Kidney (tissue), 14 donors: ENCODE data around the gene TEX53. TPM values are rescaled to one million over a fixed set of nuclear protein-coding genes. Genes with fewer than 3 reads are reported as not detected.

ENCODE experiments used
- DNase-seq, 5 donors: peaks; one replicate each; pipeline ENCODE4 v3.0.0-alpha.2; 2013 to 2020
- FAIRE-seq: peaks from 2 replicates; lab custom pipeline; 2012; peaks lifted over from hg19 to GRCh38; lab: Jason Lieb, UNC
- H3K27ac ChIP-seq, 2 donors: one replicate each; pipeline ENCODE4 v1.7.0; 2013; ENCODE audit warnings: low read depth in 2 of 2, low read length in 2 of 2, inconsistent platforms in 1 of 2
- H3K27me3 ChIP-seq: one replicate; pipeline ENCODE4 v1.7.1; 2013; ENCODE audit warnings: low read length, inconsistent platforms; ENCODE audit not compliant: control insufficient read depth, insufficient read depth
- H3K36me3 ChIP-seq, 3 donors: one replicate each; pipeline versions ENCODE4 v1.7.0 to v1.7.1; 2013; ENCODE audit warnings: low read length in 3 of 3, control low read depth in 1 of 3, inconsistent platforms in 1 of 3; ENCODE audit not compliant: insufficient read depth in 3 of 3, control insufficient read depth in 2 of 3
- H3K4me1 ChIP-seq, 3 donors: one replicate each; pipeline versions ENCODE4 v1.7.0 to v1.7.1; 2013; ENCODE audit warnings: low read length in 3 of 3, inconsistent platforms in 1 of 3, low read depth in 1 of 3; ENCODE audit not compliant: control insufficient read depth in 2 of 3, insufficient read depth in 2 of 3
- H3K4me3 ChIP-seq, 3 donors: one replicate each; pipeline versions ENCODE4 v1.7.0 to v1.8.1; 2013; ENCODE audit warnings: low read length in 3 of 3, control low read depth in 1 of 3, inconsistent platforms in 1 of 3
- H3K9ac ChIP-seq, 3 donors: one replicate each; pipeline versions ENCODE4 v1.7.0 to v1.7.1; 2013; ENCODE audit warnings: low read length in 3 of 3, control low read depth in 1 of 3, inconsistent platforms in 1 of 3
- H3K9me3 ChIP-seq, 3 donors: one replicate each; pipeline versions ENCODE4 v1.7.0 to v1.7.1; 2013; ENCODE audit warnings: low read length in 3 of 3, control low read depth in 1 of 3, inconsistent platforms in 1 of 3; ENCODE audit not compliant: control insufficient read depth in 2 of 3, insufficient read depth in 1 of 3
- intact Hi-C: fragments of 100-400 bp; cut with DNase I; formaldehyde crosslinking; loops from one replicate; pipeline ENCODE4 v1.11.1; 2022
- polyA plus RNA-seq: library from polyadenylated mRNA; stranded (reverse); fragments of 350-450 nt; fragmentation: Illumina TruSeq; extraction: RNeasy Lipid Tissue Mini Kit (QIAGEN cat#74804); gene quantifications from one replicate; pipeline ENCODE4 v1.2.3, GENCODE V29; 2014; ENCODE audit warnings: low read depth, low replicate concordance; ENCODE audit not compliant: insufficient read depth
- total RNA-seq: library from RNA; stranded (reverse); fragmentation: NEBNext Ultra II Directional; extraction: Animal tissue kit (Norgen Biotek cat#: 25700); gene quantifications from one replicate; pipeline ENCODE4 v1.2.1, GENCODE V29; 2021
- TF ChIP-seq, protein P1 (sequence below): IDR thresholded peaks from 3 replicates; pipeline ENCODE4 v1.5.1; 2012; ENCODE audit warnings: mild to moderate bottlenecking, moderate library complexity, borderline replicate concordance; ENCODE audit not compliant: insufficient read depth; ENCODE audit errors: extremely low read depth
- donor health status: control.
- donor health status: control.
- donor health status: control.
- donor health status: control.
- donor health status: control.
- donor health status: DM: yes; HTN: yes; CAD: no.
- donor health status: Normal renal cell carcinoma (clear cell type).

The TEX53 gene
- total and polyA plus RNA-seq, 2 donors from 2014 or later, result not detected

DNA sequence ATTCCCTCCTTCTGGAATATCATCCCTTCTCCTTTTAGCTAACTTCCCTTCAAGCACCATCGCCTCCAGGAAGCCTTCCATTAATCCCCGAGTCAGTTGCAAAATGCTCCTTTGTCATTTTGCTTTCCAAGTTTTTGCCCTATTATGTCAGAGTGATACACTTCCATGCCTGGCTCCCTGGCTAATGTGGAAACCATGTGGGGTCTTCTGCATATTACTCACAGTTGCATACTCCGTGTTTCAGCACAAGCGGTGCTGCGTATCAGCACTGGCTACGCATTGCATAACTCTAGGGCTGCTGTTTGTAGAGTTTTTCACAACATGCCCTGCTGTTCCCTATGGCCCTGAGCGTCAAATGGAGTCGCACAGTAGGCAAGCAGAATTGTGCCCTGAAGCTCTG lies 1.9 kb downstream of the TEX53 start:
- H3K36me3 ChIP-seq, result no peaks in the 10 kb centered on the region
- no peak overlapping the region for H3K27ac ChIP-seq
- H3K4me1 ChIP-seq, result no peaks in the 10 kb centered on the region
- FAIRE-seq, result no peak
- no peaks in the 10 kb centered on the region for H3K9me3 ChIP-seq
- DNase-seq, result no peak
- H3K27me3 ChIP-seq, result no peaks in the 10 kb centered on the region
- H3K9ac ChIP-seq, result no peak overlapping the region
- intact Hi-C loops, result no loop called here
- TF ChIP-seq, protein P1, sequence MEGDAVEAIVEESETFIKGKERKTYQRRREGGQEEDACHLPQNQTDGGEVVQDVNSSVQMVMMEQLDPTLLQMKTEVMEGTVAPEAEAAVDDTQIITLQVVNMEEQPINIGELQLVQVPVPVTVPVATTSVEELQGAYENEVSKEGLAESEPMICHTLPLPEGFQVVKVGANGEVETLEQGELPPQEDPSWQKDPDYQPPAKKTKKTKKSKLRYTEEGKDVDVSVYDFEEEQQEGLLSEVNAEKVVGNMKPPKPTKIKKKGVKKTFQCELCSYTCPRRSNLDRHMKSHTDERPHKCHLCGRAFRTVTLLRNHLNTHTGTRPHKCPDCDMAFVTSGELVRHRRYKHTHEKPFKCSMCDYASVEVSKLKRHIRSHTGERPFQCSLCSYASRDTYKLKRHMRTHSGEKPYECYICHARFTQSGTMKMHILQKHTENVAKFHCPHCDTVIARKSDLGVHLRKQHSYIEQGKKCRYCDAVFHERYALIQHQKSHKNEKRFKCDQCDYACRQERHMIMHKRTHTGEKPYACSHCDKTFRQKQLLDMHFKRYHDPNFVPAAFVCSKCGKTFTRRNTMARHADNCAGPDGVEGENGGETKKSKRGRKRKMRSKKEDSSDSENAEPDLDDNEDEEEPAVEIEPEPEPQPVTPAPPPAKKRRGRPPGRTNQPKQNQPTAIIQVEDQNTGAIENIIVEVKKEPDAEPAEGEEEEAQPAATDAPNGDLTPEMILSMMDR, result no peak
- no peak overlapping the region for H3K4me3 ChIP-seq

DNA sequence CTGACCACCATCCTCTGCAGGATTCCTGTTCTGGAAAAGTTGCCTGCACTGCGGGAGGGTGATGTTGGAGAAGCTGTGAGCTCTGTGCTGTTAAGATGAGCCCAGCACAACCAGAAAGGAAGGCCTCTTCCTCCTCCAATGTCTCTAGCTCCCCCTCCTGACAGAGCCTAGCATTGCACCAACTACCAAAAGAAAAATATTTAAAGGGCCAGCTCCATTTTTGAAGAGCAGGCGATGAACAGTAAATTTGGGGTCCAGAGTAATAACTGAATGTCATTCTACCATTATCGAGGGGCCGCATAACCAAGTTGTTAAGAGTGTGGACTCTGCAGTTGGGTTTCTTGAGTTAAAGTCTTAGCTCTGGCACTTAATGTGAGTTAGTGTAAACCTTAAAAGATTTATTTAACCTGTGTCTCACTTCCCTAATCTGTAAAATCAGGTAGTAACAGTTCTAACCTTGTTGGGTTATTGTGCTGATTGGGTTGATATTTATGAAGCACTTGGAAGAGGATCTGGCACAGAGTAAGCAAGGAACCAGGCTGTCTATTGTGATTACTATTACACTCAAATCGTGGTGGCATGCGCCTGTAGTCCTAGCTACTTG lies 3.9 kb downstream of the TEX53 start:
- Histone ChIP-seq H3K27me3 (no peaks in the 10 kb centered on the region), H3K36me3 (no peaks in the 10 kb centered on the region), H3K9me3 (no peaks in the 10 kb centered on the region), H3K4me3 (no peak overlapping the region), H3K4me1 (no peaks in the 10 kb centered on the region), H3K27ac (no peak overlapping the region), H3K9ac (no peak overlapping the region)
- peak in 4 of 5 donors; percentile 79 to 88 (median 84) for DNase-seq
- TF ChIP-seq, protein P1, result peak; percentile 90
- intact Hi-C loops, result loop anchor here (5.0 kb wide), 1 partner anchor 246 kb away; no protein-coding TSS in a partner anchor
- FAIRE-seq, result no peak

DNA sequence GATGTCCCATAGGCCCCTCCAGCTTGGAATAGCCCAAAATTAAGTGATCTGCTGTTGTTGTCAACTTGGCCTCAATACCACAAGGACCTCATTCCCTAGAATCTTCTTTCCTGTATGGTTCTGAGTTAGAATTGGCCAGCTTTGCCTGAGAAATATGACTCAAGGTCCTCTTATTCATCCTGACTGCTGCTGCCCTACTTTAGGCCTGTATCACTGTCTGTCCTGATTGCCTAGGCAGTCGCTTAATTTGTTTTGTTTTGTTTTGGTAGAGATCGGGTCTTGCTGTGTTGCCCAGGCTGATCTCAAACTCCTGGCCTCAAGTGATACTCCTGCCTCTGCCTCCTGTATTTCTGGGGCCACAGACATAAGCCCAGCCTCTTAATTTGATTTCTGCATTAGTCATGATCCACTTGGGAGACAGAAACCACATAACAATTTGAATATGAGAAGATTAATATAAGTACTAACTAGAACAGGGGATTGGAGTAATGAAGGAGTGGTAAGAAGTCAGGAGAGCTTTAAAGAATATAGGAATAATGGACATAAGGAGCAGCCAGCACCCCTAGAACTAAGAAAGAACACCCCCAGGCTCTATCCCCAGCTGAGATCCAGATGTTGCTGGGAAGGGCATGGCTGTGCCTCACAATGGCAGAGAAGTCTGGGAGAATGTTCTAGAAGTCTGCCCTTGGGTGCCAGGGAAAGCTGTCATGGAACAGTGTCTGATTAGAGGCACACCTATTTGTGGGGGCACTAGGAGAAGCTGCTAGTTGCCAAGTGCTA lies 4.6 kb downstream of the TEX53 start:
- intact Hi-C loops, result loop anchor here (5.0 kb wide), 1 partner anchor 246 kb away; no protein-coding TSS in a partner anchor
- no peak overlapping the region for H3K27ac ChIP-seq
- no peak overlapping the region for H3K9ac ChIP-seq
- no peaks in the 10 kb centered on the region for H3K9me3 ChIP-seq
- H3K27me3 ChIP-seq, result no peaks in the 10 kb centered on the region
- H3K4me3 ChIP-seq, result no peak overlapping the region
- H3K4me1 ChIP-seq, result no peaks in the 10 kb centered on the region
- no peaks in the 10 kb centered on the region for H3K36me3 ChIP-seq
- DNase-seq (no peak), FAIRE-seq (no peak)
- TF ChIP-seq, protein P1, result no peak
